ENCODE data around the gene C1QTNF1. TPM values are rescaled to one million over a fixed set of nuclear protein-coding genes. Genes with fewer than 3 reads are reported as not detected.
A peak's percentile ranks its signal among the peaks of the same experiment; 100 is the strongest.

The C1QTNF1 gene
- polyA plus RNA-seq, 4 donors, result 2.2 to 3.1 (median 2.6) TPM

DNA sequence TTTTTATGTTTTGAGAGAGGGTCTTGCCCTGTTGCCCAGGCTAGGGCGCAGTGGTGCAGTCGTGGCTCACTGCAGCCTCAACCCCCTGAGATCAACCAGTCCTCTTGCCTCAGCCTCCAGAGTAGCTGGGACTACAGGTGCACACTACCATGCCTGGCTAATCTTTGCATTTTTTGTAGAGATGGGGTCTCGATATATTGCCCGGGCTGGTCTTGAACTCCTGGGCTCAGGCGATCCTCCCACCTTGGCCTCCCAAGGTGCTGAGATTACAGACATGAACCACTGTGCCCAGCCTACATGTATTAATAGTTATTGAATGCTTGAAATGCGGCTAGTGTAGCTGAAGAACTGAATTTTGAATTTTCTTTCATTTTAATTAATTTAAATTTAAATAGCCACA lies 12.2 kb downstream of the C1QTNF1 start:
- no peak for DNase-seq (ENCODE audit: low read depth in 4 of 4, low spot score in 2 of 4)

DNA sequence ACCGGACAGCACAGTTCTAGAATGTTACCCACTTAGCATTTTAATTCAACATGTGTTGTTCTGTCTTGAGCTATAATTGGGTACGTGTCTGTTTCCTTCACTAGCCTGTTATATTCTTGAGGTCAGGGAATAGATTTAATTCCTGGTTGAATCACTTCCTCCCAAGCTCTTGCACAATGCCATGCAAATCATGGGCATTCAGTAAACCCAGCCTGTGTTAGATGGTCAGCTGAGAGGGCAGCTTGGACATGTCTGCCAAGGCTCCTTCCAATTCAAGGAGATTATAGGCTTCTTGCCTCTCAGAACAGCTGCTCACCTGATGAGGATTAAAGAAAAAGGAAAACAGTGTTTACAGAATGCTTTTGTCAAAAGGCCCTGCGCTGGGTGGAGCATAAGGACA lies 12.6 kb downstream of the C1QTNF1 start:
- DNase-seq (ENCODE audit: low read depth in 4 of 4, low spot score in 2 of 4), result no peak

DNA sequence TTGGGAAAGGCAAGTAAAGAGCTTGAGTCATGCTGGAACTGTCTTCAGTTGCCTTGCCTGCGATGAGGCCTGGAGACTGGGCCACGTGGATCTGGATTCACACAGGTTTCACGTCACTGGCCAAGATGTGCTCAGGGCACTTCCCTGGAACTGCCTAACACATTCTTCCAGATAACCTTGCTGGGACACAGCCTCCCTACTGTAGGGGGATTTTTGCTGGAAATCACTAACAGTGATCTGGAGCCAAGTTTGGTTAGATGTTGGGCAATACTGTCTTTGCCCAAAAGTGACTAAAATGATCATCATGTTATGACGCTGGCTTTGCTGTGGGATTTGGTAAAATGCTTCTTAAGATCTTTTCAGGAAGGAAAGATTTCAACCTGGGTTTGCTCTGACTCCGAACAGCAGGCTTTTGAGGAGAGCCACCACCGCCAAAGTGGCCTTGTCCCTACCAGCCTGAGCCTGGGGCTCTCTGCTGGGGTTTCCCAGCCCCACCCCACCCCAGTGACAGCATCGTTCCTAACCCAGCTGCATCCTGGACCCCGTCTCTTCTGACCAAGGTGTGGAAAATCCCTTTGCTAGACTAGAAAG lies 14.7 kb downstream of the C1QTNF1 start:
- no peak for DNase-seq (ENCODE audit: low read depth in 4 of 4, low spot score in 2 of 4)

DNA sequence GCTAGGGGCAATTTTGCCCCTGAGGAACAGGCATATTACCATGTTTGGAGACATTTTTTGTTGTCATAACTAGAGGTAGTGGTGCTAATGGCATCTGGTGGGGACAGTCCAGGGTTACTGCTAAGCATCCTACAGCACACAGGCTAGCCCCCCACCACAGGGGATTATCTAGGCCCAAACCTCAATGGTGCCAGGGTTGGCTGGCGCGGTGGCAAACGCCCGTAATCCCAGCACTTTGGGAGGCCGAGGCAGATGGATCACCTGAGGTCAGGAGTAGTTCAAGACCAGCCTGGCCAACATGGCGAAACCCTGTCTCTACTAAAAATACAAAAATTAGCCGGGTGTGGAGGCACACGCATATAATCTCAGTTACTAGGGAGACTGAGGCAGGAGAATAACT lies 15.2 kb downstream of the C1QTNF1 start:
- no peak for DNase-seq (ENCODE audit: low read depth in 4 of 4, low spot score in 2 of 4)

DNA sequence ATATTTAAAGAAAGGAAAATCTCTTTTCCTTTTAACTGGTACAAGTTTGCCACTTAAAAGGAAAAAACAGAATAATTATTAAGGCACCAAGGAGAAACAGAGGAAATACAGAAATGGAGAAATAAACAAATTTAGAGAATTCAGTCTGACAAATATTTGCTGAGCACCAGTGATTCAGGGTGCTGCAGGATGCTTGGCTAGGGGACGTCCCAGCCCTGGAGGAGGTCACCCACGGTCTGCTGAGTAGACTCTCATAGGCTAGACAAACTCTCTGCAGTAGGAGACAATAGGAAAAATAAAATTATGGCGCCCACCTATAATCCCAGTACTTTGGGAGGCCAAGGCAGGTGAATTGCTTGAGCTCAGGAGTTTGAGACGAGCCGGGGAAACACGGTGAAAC lies 15.9 kb downstream of the C1QTNF1 start:
- DNase-seq (ENCODE audit: low read depth in 4 of 4, low spot score in 2 of 4), result no peak

DNA sequence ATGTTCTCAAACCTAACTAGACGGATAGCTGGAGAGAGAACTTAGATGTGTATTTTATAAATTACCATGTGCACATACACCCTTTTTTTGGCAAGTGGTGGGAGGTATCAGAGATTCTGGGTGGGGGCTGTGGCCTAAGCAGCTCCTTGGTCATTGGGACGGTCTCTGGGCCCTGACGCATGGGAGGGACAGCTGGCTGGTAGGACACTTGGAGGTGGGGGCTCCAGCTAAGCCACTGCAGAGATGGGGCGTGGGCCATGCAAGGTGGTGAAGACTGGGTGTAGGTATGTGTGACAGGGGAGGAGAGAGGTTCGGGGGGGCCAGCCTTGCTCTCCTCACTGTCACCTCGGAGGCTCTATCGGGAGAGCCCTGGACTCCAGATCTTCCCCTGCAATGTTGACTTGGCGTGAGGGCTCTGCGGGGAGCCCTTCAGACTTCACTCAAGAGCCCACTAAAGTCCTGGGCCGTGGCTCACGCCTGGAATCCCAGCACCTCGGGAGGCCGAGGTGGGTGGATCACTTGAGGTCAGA lies 17.1 kb downstream of the C1QTNF1 start:
- no peak for DNase-seq (ENCODE audit: low read depth in 4 of 4, low spot score in 2 of 4)

DNA sequence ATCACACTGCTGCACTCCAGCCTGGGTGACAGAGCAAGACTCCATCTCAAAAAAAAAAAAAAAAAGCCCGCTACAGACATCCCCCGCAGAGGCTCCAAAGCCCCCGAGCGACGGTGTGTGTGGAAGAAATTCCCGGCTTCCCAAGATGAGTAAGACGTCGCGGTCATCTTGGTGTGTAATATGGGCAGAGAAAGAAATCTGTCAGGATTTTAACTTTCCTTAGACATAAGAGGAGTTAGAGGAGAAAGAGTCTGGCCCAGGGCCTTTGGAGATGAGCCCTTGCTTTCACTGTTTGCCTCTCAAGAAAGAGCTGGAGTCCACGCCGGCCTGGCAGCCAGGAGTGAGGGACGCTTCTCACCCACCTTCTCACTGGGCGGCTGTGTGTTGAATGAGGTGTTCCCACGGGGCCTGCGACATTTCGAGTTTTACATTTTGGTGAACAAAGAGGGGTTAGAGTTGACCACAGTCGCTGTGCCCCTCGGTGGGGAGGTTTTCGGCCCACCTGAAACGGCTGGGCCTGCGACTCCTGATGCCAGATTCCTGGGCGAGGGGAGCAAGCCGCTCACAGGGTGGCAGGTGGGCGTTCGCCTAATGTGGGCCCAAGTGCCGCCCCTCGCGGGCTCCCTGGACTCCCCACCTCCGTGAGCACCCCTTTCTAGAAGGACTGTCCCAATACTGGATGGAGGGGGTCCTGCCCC lies 17.9 kb downstream of the C1QTNF1 start:
- no peak for DNase-seq (ENCODE audit: low read depth in 4 of 4, low spot score in 2 of 4)

DNA sequence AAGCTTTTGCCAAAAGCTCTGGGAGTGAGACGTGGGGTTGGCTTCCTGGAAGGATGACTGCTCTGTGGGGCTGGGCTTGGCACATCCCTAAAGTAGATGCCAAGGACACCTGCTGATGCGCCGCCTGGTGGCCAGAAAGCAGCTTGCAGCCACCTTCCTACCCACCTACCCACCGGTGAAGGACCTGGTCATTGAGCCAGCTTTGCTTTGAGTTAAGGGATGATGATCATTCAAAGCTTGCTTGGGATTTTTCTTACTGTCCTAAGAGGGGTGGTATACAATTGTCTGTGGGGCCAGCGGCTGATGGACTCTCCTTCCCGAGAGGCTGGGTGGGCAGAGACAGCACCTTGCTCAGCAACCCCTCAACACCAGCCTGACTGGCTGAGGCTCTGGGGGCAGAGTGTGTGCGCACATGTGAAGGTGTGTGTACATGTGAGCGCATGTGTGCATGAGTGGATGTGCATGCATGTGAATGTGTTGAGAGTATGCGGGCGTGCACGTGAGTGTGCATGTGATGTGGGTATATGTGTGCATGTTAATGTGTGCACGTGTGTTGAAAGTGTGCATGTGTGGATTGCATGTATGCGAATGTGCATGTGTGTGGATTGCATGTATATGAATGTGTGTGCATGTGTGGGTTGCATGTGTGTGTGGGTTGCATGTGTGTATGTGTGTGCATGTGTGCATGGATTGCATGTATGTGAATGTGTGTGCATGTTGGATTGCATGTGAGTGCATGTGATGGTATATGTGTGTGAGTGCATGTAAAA lies 18.6 kb downstream of the C1QTNF1 start:
- no peak for DNase-seq (ENCODE audit: low read depth in 4 of 4, low spot score in 2 of 4)

DNA sequence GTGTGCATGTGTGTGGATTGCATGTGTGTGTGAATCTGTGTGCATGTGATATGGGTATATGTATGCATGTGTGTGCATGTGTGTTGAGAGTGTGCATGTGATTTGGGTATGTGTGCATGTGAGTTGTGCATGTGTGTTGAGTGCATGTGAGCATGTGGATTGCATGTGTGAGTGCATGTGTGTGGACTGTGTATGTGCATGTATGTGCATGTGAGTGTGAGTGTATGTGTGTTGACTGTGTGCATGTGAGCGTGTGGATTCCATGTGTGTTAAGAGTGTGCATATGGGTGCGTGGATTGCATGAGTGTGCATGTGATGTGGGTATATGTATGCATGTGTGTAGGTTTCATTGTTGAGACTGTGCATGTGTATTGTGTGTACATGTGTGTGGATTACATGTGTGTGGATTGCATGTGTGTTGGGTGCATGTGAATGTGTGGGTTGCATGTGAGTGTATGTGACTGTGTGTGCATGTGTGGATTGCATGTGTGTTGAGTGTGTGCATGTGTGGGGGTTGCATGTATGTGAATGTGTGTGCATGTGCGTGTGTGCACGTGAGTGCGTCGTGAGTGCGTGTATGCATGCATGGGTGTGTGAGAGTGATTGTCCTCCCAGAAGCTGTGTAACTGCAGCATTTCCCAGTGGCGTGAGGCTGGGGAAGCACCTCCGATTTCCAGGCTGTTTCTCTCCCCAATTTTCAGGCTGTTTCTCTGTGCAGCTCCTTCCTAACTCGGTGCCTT lies 19.4 kb downstream of the C1QTNF1 start:
- DNase-seq (ENCODE audit: low read depth in 4 of 4, low spot score in 2 of 4), result no peak

DNA sequence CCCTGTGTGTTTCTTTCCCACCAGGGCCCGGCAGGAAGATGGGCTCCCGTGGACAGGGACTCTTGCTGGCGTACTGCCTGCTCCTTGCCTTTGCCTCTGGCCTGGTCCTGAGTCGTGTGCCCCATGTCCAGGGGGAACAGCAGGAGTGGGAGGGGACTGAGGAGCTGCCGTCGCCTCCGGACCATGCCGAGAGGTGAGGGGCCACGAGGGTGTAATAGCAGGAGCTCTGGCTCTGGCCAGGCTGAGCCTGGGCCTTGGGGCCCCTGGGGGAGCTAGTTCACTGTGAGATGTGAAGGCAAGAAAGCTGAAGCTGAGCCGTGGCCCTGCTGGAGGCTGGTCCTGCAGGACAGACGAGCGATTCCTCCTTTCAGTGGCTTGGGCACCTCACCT lies 20.0 kb downstream of the C1QTNF1 start:
- no peak for DNase-seq (ENCODE audit: low read depth in 4 of 4, low spot score in 2 of 4)

DNA sequence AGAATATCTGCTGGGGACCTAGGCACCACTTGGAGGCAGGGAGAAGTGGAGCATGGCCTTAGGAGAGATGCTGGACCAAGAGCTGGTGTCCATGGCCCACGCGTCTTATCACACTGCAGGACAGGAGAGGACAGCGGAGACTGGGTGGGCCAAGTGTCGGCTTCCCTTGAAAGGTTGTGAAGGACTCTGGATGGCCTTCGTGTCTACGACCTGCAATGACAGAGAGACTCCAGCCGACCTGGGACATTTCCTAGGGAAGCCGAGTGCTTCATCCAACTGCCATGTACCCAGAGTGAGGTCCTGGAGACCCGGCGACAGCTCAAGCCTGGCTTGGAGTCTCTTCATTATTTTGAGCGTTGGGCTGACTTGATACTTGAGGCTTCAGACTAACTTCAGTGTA lies 20.5 kb downstream of the C1QTNF1 start:
- no peak for DNase-seq (ENCODE audit: low read depth in 4 of 4, low spot score in 2 of 4)

DNA sequence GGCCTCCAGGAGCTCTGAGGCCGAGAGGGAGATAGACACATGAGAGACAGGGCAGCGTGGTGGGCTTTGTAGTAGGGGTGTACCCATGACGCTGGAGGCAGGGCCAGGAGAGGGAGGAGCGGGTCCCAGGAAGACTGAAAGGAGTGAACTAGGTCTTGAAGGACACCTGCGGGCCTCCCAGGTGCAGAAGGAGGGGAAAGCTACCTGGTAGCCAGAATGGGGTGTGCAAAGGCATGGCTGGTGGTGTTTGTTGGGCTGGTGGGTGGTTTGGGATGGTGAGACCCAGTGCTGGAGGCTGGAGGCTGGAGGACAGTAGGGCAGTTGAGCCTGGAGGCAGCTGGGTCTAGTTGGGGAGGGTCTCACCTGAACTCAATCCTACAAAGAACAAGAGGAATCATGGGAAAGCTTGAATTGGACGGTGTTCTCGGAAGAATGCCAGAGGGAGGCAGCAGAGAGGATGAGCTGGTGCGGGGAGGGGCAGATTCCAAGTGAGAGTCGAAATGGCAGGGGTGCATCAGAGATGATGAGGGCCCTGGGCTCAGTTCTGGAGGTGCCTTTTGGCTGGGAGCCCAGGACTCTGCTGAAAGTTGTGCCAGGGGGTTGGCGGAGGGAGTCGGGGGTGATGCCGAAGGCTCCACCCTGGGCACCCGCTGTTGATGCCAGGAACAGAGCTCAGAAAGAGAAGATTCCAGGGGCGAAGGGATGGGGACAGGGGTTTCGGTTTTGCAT lies 21.2 kb downstream of the C1QTNF1 start:
- no peak for DNase-seq (ENCODE audit: low read depth in 4 of 4, low spot score in 2 of 4)

DNA sequence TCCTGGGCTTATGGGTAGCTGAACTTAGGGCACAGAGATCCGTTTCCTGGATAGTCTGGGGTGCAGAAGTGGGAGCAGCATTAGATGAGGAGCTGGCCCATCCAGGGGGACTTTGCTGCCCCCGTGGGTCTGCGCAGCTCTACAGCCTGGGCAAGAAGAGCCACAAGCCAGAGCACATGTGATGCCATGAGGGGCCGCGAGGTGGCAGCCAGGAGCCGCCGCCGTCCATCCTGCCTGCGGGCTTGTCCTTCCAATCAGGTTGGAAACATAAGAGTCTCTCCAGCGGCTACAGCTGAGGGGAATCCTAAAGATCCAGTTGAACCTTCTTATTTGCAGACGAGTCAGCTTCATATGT lies 21.9 kb downstream of the C1QTNF1 start:
- DNase-seq (ENCODE audit: low read depth in 4 of 4, low spot score in 2 of 4), result peak in 1 of 4 donors; percentile 45

DNA sequence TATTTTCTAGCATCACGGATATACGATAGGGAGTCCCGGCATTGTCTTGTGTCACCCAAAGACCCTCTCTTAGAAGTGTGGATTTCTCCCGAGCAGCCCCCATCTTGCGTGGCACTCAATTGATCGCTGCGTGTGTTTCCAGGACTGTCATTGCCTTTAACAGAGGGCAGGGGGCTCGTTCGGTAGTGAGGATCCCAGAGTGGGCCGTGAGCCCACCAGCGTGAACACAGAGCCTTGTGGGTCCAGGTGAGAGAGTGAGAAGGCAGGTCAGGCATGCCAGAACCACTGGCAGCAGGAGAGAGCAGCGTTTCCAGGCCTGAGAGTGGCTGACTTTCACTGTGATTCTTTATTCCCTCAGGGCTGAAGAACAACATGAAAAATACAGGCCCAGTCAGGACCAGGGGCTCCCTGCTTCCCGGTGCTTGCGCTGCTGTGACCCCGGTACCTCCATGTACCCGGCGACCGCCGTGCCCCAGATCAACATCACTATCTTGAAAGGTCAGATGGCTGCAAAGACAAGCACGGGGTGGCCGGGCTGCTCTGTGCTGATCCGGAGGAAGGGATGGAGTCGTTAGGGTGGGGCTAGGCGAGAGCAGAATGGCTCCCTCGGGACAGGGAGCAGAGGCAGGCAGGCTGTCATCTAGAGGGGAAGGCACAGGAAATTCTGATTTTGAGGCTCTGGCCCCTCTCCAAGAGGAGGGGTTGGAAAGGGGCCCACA lies 22.4 kb downstream of the C1QTNF1 start:
- no peak for DNase-seq (ENCODE audit: low read depth in 4 of 4, low spot score in 2 of 4)

DNA sequence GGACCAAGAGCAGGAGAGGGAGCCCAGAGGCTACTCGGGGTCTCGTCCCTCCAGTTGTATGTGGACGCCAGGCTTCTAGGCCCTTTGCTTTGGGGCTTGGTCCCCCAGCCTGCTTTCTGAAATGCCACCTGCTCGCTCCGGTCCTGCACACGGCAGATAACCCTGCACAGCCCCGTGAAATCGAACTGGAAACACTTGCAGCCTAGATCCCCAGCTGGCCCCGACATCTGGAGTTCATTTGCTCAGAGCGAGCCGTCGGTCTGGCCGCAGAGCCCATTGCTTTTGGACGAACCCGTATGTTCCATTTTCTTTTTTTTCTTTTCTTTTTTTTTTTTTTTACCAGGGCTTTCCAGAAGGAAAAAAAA lies 22.9 kb downstream of the C1QTNF1 start:
- no peak for DNase-seq (ENCODE audit: low read depth in 4 of 4, low spot score in 2 of 4)

DNA sequence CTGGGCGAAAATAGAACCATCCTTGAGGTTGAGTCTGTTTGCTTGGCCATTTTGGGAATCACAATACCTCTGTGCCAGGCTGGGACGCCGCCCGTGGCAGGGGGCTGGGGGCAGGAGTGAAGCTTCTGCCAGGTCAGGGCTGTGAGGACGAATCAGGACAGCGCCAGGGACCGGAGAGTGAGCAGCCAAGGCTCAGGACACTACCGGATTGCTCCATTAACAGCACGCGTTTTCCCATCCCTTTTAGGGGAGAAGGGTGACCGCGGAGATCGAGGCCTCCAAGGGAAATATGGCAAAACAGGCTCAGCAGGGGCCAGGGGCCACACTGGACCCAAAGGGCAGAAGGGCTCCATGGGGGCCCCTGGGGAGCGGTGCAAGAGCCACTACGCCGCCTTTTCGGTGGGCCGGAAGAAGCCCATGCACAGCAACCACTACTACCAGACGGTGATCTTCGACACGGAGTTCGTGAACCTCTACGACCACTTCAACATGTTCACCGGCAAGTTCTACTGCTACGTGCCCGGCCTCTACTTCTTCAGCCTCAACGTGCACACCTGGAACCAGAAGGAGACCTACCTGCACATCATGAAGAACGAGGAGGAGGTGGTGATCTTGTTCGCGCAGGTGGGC lies 23.4 kb downstream of the C1QTNF1 start:
- no peak for DNase-seq (ENCODE audit: low read depth in 4 of 4, low spot score in 2 of 4)

DNA sequence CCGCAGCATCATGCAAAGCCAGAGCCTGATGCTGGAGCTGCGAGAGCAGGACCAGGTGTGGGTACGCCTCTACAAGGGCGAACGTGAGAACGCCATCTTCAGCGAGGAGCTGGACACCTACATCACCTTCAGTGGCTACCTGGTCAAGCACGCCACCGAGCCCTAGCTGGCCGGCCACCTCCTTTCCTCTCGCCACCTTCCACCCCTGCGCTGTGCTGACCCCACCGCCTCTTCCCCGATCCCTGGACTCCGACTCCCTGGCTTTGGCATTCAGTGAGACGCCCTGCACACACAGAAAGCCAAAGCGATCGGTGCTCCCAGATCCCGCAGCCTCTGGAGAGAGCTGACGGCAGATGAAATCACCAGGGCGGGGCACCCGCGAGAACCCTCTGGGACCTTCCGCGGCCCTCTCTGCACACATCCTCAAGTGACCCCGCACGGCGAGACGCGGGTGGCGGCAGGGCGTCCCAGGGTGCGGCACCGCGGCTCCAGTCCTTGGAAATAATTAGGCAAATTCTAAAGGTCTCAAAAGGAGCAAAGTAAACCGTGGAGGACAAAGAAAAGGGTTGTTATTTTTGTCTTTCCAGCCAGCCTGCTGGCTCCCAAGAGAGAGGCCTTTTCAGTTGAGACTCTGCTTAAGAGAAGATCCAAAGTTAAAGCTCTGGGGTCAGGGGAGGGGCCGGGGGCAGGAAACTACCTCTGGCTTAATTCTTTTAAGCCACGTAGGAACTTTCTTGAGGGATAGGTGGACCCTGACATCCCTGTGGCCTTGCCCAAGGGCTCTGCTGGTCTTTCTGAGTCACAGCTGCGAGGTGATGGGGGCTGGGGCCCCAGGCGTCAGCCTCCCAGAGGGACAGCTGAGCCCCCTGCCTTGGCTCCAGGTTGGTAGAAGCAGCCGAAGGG lies 24.2 kb downstream of the C1QTNF1 start:
- DNase-seq (ENCODE audit: low read depth in 4 of 4, low spot score in 2 of 4), result no peak

Measured in left renal cortex interstitium (tissue), 4 donors.